HG03097 (cell line): Measurements from ENCODE around the gene C15orf62.
A peak's percentile ranks its signal among the peaks of the same experiment; 100 is the strongest.

Experiments
- ATAC-seq: cut with Tn5 transposase; IDR thresholded peaks from one replicate; pipeline ENCODE4 v1.9.1; 2021; ENCODE audit not compliant: unreplicated experiment, low FRiP score

The C15orf62 gene, protein sequence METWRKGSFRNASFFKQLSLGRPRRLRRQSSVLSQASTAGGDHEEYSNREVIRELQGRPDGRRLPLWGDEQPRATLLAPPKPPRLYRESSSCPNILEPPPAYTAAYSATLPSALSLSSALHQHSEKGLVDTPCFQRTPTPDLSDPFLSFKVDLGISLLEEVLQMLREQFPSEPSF

DNA sequence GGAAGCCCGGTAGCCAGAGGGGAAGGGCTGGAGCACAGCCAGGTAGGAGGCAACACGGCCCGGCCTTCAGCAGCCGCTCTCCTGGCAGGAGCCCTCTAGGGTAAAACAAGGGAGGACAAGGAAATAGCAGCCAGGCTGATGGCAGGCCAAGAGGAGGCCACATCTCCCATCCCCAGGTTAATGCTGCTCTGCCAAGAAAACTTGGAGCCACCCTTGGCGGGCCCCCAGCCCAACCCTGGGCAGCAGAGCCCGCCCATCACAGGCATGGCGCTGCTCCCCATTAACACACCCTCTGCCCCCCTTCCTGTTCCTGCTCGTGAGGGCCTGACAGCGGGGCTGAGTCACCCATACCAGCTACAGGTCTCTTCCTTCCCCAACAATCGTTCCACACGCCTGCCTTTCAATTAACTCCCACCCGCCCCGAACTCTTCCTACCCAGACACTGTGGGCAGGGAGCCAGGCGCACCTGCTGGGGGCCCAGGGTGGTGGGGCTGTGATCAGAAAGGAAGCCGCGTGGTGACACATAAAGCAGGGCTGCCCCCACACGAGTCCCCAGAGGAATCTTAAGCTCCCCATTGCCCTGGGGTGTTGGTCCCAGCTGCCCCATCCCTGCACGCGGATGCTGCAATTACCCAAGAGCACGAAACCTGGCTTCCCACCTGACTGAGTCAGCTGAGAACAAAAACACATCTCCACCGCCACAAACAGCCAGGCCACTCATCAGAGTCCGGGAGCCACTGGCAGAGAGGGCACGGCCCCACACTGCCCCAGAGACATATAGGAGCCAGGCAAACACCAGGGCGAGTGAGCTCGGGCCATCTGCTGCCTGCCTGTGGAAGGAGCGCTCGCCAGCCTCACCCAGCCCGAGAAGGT lies at the start of gene C15orf62:
Gene C15orf62, plus strand, starts transcription at position 707 of the 873 bp plus-strand sequence. CDS start 516 bp downstream, outside the sequence.
- ATAC-seq = no peak

DNA sequence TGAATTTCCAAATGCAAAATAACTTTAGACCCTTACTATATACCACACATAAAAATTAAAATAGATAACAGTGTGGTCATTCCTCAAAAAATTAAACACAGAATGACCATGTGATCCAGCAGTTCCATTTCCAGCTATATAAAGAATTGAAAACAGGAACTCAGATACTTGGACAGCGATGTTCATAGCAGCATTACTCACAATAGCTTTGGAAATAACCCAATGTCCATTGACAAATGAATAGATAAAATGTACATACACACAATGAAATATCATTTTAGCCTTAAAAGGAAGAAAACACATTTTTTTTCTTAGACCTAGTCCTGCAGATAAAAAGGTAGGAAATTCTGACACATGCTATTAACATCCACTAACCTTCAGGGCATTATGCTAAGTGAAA lies 48.1 kb upstream of the C15orf62 start:
- ATAC-seq = no peak

DNA sequence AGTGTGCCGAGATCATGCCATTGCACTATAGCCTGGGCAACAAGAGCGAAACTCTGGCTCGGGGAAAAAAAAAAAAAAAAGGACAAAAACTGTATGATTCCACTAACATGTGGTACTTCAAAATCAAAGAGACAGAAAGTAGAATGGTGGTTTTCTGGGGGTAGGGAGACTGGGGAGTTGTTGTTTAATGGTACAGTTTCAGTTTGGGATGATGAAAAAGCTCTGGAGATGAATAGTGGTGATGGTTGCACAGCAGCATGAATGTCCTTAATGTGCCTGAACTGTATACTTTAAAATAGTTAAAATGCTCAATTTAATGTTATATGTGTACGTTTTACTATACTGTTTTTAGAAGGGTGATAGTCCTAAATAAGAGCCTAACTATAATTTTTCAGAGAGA lies 47.4 kb upstream of the C15orf62 start:
- ATAC-seq = no peak

DNA sequence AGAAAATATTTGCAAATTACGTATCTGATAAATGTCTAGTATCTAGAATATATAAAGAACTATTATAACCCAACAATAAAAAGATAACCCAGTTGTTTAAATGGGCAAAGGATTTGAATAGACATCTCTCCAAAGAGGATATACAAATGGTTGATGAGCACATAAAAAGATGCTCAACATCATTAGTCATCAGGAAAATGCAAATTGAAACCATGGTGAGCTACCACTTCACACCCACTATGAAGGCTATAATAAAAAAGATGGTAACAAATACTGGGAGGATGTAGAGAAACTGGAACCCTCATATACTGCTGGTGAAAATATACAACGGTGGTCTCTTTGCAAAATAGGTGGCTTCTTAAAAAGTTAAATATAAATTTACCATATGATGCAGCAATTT lies 46.8 kb upstream of the C15orf62 start:
- no peak for ATAC-seq

DNA sequence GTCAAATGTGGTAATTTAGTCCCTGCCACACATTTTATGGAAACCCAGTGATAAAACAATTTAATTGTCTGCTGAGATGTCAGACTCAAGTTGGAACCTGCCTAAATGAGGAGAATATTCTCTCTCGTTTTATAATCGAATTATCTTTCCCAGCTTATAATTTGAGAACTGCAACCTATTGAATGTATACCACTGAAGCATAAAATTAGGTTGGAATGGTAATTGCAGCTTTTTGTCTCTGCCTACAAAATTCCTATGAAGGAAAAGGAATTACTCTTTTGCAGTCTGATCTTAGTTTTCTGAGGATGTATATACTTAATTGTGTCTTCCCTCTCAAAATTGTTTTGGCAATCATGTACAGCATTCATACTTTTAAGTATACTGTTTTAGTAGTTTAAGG lies 45.9 kb upstream of the C15orf62 start:
- no peak for ATAC-seq

DNA sequence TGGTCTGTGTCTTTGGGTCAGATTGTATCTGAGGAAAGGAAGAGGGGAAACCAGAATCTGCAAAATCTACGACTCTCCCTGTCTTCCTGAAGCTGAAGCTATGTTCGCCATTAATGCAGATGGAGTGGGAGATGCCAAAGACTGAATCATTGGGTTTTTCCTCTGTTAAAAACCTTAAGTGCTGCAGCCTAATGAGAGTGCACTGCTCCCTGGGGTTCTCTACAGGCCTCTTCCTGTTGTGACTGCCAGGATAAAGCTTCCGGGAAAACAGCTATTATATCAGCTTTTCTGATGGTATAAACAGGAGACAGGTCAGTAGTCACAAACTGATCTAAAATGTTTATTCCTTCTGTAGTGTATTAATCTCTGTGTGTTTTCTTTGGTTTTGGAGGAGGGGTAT lies 38.7 kb upstream of the C15orf62 start:
- no peak for ATAC-seq

DNA sequence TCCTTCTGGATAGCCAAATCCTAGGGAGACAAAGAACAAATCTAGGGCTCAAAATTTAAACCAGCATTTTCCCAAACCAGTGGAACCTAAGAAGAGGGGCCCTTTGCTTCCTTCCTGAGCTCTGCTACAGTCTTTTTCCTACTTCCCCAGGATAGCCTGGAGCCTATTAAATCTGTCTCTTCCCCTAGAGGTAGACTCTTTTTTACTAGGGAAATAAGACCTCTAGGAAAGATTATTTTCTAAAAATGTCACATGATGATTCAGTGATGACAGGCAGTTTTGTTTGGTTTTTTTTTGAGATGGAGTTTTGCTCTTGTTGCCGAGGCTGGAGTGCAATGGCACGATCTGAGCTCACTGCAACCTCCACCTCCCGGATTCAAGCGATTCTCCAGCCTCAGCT lies 33.2 kb upstream of the C15orf62 start:
- ATAC-seq = no peak

DNA sequence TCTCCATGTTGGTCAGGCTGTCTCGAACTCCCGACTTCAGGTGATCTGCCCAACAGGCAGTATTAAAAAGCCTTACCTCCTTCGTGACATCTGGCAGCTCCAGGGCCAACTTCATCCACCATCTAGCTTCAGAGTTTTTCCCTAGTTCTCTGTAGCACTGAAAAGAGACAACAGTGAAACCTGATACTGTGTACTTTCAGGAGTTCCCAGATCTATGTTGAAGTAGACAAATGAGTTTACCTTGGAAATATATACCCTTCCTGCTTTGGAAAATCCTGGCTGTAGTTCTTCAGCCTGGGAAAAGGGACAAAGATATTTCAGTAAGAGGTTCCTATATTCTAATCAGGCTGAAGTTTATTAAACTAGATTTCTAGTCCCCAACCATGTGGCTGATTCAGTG lies 32.7 kb upstream of the C15orf62 start:
- no peak for ATAC-seq

DNA sequence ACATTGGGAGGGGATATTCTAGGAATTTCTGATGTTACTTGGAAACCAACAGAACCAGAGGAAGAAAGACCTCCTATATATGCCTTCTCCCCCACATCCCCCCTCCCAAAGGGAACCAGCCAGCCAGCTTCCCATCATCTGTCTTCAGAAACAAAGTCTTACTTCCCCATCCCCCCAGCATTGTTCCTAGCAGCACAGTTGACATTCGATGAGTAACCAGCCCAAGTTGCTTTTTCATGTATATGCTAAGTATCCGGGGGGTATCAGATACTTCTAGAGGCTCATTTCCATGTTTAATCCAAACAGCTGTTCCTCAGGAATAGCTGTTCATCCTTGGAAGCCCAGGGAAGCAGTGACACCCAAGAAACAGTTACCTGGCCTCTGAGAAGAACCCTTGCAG lies 30.7 kb upstream of the C15orf62 start:
- ATAC-seq = no peak

DNA sequence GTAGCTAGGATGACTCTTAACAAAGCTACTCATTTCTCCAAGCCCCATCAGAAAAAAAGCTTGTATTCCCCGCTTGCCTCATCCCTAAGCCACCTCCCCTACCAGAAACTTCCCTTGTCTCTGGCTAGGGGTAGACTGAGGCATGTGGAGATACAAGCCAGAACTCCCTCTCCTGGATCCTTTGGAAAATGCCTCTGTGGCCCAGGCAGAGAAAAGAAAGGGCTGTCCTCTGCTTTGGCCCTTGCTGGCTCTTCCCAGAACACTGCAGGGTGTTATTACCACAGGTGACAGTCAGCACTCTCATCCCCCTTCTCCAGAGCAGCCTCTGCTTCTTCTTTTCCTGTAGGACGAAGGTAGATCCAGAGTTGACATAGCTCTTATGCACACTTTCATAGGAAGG lies 29.9 kb upstream of the C15orf62 start:
- no peak for ATAC-seq

DNA sequence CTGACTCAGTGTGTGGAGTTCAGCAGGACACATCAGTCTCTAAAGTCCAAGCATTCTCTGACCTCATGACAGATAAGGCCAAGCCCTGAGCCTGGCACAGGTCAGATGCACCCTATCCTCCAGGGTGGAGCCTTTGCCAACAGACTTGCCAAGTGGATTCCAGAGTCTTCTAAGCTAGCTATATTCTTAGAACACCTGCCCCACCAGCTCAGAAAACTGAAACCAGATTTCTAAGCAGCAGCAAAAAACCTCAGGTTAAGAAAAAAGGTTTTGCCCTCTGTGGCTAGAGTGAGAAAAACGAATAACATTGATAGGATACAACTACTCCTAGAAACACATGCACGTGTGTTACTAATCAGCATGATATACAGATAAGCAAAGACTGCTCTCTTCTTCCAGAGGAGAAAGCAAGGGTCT lies 26.3 kb upstream of the C15orf62 start:
- no peak for ATAC-seq

DNA sequence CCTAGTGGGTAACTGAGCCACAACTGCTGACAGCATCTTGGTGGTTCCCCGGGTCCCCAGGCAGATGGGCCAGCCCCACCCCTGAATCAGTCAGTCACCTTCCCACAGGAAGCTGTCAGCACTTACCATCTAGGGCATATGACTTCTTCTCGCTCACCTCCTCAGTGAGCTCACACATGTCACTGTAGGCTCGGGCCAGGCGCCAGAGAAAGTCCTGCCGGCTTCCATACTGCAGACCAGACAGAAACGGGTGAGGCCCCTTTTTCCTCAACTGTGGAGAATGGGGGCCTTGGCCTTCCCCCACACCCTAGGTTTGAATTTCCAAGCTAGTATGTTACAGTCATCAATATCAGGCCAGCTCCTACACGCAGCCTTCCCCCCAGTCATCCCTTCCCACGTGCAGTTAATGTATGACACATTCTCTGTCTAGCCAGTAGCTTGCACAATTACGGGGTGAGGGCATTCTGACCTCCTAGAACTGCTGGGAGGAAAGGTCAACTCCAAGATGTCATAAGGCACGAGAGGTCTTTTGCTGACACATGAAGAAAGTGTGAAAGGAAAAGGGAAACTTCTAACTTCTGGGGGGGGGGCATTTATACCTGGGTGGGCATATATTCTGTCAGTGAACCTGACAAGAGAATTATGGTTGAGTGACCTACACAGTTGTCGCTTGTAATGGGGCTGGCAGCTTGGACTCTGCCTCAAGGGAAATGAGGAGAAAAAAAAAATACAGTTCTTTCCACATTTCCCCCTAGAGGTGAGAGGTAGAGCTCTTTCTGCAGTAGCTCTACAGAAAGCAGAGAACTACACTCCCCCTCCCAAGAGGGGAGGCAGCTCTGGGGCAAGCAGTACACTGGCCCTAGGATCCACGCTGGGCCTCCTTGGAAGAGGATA lies 25.6 kb upstream of the C15orf62 start:
- ATAC-seq = no peak

DNA sequence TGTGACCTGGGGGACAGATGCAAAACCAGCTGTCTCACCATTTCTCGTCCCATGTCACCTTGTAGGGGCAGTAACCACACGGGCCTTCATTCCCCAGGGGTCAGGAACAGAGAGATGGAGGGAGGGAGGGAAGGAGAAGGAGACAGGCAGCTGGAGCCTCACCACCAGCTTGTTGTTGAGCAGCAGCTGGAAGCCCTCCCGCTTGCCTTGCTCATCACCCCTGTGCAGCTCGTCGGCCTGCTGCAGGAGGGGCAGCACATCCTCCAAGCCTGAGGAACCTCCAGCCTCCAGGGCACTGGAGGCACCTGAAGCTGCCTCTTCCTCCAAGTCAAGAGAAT lies 25.0 kb upstream of the C15orf62 start:
- no peak for ATAC-seq

DNA sequence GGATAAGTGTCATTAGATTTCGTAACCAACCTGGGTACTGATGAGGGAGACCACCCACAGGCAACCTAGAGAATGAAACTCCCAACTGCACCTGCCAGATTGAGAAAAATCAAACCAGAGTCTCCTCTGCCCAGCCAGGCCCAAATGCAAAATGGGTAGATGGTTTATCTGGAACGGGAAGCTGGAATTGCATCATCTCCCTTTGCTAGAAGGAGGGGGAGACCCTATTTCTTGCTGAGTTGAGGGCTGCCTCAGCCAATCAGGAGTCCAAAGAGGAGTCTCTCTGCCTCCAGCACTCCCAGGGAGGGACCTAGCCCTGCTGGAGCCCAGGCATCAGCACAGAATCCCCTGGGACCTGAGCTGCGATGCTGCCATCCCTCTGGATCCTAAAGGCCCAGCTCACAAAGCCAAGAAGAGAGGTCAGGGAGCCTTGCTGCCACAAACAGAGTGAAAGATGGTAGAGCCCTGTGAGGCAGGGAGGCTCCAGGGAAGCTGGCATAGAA lies 22.8 kb upstream of the C15orf62 start:
- no peak for ATAC-seq

DNA sequence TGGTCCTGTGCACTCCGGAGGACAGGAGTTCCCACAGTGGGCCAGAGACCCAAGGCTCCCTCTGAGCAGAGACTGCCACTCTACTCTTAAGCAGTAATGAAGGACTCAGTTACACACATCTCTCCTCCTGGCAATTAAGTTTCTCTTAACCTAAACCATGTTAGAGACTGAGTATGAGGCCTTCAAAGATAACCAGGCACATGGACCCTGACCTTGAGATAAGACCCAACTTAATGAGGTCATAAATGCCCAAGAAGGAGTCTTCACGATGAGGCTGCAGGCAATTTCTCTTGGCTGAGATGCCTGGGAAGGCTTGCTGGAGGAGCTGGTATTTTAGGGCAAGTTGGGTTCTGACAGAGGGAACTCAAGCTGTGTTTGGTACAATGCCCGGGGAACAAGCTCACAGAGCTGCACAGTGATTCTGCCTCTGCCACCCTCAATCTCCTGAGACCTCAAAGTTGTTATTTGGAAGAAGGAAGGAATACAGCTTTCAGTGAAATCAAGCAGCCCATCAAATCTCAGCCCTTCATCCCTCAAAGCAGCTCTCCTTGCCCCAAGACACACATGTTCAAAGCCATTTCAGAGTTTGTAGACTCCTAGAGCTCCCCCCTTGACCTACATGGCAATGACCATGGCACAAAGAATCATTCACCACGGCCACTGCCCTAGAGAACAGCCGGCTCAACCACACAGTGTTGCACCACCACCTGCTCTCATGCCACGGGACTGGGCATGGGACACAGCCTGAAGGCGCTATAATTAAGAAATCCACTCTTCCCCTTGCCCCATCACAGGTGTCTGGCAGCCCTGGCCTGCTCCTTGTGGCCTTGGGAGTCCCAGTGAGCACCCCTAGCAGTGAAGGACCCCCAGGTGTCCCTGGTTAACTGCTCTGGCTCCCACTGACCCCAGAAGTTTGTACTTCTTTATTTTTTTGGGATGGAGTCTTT lies 21.8 kb upstream of the C15orf62 start:
- no peak for ATAC-seq

DNA sequence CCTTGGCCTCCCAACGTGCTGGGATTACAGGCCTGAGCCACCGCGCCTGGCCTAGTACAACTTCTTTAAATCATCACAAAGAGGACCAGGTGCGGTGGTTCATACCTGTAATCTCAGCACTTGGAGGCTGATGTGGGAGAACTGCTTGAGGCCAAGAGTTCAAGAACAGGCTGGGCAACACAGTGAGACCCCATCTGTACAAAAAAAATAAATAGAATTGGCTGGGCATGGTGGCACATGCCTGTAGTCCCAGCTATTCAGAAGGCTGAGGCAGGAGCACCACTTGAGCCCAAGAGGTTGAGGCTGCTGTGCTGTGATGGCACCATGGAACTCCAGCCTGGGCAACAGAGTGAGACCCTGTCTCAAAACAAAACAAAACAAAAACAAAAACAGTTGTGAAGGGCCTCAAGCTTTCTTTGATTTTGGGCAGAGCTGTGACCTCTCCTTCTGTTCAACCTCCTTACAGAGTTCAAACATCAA lies 20.6 kb upstream of the C15orf62 start:
- ATAC-seq = no peak

DNA sequence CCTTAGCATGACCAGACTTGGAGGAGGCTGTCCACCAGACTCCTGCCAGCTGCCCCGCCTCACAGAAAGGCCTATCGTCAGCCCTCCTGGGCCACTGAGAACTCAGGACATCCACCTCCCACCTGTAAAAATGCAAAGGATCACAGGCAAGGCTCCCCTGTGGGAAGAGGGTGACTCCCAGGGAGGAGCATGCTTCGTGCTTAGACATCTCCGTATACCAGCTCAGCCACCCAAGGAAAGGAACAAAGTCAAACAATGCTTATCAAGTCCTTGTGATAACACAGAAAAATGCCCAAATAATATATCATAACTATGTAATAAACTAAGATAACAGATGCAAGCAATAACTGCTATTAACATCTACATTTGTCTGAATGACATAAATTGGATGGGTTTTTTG lies 18.9 kb upstream of the C15orf62 start:
- no peak for ATAC-seq

DNA sequence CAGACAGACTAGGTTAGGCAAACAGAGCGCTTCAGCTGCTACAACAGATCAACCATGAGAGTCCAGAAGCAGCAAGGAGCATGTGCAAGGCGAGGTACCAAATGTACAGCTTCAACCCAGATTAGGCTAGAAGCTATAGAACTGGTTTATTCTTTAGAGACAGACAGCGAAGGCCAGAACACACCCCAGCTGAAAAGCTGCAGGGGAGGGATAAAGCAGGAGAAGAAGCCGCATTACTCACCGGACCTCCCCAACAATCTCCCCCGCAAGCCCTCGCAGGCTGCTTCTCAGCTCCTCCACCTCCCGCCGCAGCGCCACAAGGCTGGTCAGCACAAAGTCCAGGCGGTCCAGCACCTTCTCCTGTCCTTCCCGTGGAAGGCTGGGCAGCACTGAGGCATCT lies 18.0 kb upstream of the C15orf62 start:
- no peak for ATAC-seq

DNA sequence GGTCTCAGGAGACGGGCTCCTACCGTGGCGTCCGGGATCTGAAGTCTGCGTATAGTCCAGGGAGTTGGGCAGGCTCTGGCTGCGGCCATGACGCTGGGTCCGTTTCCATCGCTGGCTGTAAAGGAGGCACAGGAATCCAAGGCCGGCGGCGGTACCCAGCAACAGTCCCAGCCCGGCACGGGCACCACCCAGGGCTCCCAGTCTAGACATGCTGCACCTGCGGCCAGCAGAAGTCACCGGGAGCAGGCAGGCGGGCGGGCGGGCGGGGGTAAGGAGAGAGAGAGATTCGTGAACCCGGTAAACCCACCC lies 15.3 kb upstream of the C15orf62 start:
- peak; percentile 14 for ATAC-seq
